ENCODE results near the gene TUFT1. TPM values are rescaled to one million over a fixed set of nuclear protein-coding genes. Genes with fewer than 3 reads are reported as not detected.

TUFT1 gene
- total RNA-seq, 2 donors from 2014 or later, result 2.0 to 2.3 TPM

Other genes starting within 250 kb of the TUFT1 start
- 10 to 100 TPM; 69.9 to 82.3 TPM for gene PI4KB, start 212.9 kb upstream of the TUFT1 start, total RNA-seq
- 10 to 100 TPM; 40.3 to 95.4 TPM for gene RFX5, start 193.1 kb upstream of the TUFT1 start, total RNA-seq
- not detected for gene SELENBP1, start 167.6 kb upstream of the TUFT1 start, total RNA-seq
- 100 to 1,000 TPM; 375 to 427 TPM for gene PSMB4, start 140.7 kb upstream of the TUFT1 start, total RNA-seq
- gene POGZ, start 80.8 kb upstream of the TUFT1 start, total RNA-seq, result 100 to 1,000 TPM in 1 of 2 donors, 10 to 100 TPM in 1; 74.9 to 127 TPM
- gene CGN, start 28.9 kb upstream of the TUFT1 start, total RNA-seq, result 1 to 10 TPM in 1 of 2 donors, under 1 TPM in 1; 0.31 to 1.8 TPM
- 10 to 100 TPM; 28.3 to 34.2 TPM for gene SNX27, start 71.7 kb downstream of the TUFT1 start, total RNA-seq
- gene CELF3, start 176.5 kb downstream of the TUFT1 start, total RNA-seq, result not detected
- not detected for gene RIIAD1, start 181.2 kb downstream of the TUFT1 start, total RNA-seq
- gene MRPL9, start 223.2 kb downstream of the TUFT1 start, total RNA-seq, result 100 to 1,000 TPM; 107 to 161 TPM

Measured in natural killer cell treated with Interleukin-12 subunit alpha and Interleukin-12 subunit beta and Interleukin-15 and Interleukin-18, amount 100 ng/mL, for 72 hours (primary cell).